ENCODE data around the gene TP53TG5. TPM values are rescaled to one million over a fixed set of nuclear protein-coding genes. Genes with fewer than 3 reads are reported as not detected.
A peak's percentile ranks its signal among the peaks of the same experiment; 100 is the strongest.

The TP53TG5 gene
- total RNA-seq, 1 donor from 2014 or later: not detected

- TF ChIP-seq CTCF (IDR thresholded peaks at IDR 0.05): no peak
- H3K27ac Mint-ChIP-seq (ENCODE audit: unreplicated experiment): peak overlapping the region; percentile 89
- DNase-seq (ENCODE audit: extremely low spot score, unreplicated experiment): no peak
- peak overlapping the region; percentile 18 for H3K4me3 Mint-ChIP-seq (ENCODE audit: unreplicated experiment)
- H3K36me3 Mint-ChIP-seq (ENCODE audit: unreplicated experiment): peaks cover 2% of the 10 kb centered on the region
- peaks cover 93% of the 10 kb centered on the region for H3K4me1 Mint-ChIP-seq (ENCODE audit: unreplicated experiment)
- no peaks in the 10 kb centered on the region for H3K9me3 Mint-ChIP-seq (ENCODE audit: unreplicated experiment)
- no peaks in the 10 kb centered on the region for H3K27me3 Mint-ChIP-seq (ENCODE audit: unreplicated experiment)
Observed at GRCh38 chr20:45341939-45342854, 35.9 kb downstream of the TP53TG5 start.

- no peak for DNase-seq (ENCODE audit: extremely low spot score, unreplicated experiment)
- Mint-ChIP-seq H3K4me1 (ENCODE audit: unreplicated experiment) (peaks cover 93% of the 10 kb centered on the region), H3K36me3 (ENCODE audit: unreplicated experiment) (peaks cover 2% of the 10 kb centered on the region), H3K27ac (ENCODE audit: unreplicated experiment) (peak overlapping the region; percentile 89), H3K9me3 (ENCODE audit: unreplicated experiment) (no peaks in the 10 kb centered on the region), H3K27me3 (ENCODE audit: unreplicated experiment) (no peaks in the 10 kb centered on the region), H3K4me3 (ENCODE audit: unreplicated experiment) (no peak overlapping the region)
- TF ChIP-seq CTCF (IDR thresholded peaks at IDR 0.05): no peak
Observed at GRCh38 chr20:45341579-45341938, 36.6 kb downstream of the TP53TG5 start.

- no peak overlapping the region for H3K4me3 Mint-ChIP-seq (ENCODE audit: unreplicated experiment)
Observed at GRCh38 chr20:45340951-45341350, 37.2 kb downstream of the TP53TG5 start.

GRCh38 chr20:45340236-45340847 lies 37.8 kb downstream of the TP53TG5 start:
- Mint-ChIP-seq H3K27ac (ENCODE audit: unreplicated experiment) (no peak overlapping the region), H3K4me3 (ENCODE audit: unreplicated experiment) (no peak overlapping the region), H3K9me3 (ENCODE audit: unreplicated experiment) (no peaks in the 10 kb centered on the region), H3K27me3 (ENCODE audit: unreplicated experiment) (no peaks in the 10 kb centered on the region), H3K4me1 (ENCODE audit: unreplicated experiment) (peaks cover 93% of the 10 kb centered on the region), H3K36me3 (ENCODE audit: unreplicated experiment) (peaks cover 2% of the 10 kb centered on the region)
- DNase-seq (ENCODE audit: extremely low spot score, unreplicated experiment): no peak
- no peak for TF ChIP-seq CTCF (IDR thresholded peaks at IDR 0.05)

More at GRCh38 chr20:45340951-45341350, 37.2 kb downstream of the TP53TG5 start:
- no peak for TF ChIP-seq CTCF (IDR thresholded peaks at IDR 0.05)
- Mint-ChIP-seq H3K9me3 (ENCODE audit: unreplicated experiment) (no peaks in the 10 kb centered on the region), H3K4me1 (ENCODE audit: unreplicated experiment) (peaks cover 93% of the 10 kb centered on the region), H3K36me3 (ENCODE audit: unreplicated experiment) (peaks cover 2% of the 10 kb centered on the region), H3K27ac (ENCODE audit: unreplicated experiment) (peak overlapping the region; percentile 63), H3K27me3 (ENCODE audit: unreplicated experiment) (no peaks in the 10 kb centered on the region)
- DNase-seq (ENCODE audit: extremely low spot score, unreplicated experiment): no peak

- H3K27ac Mint-ChIP-seq (ENCODE audit: unreplicated experiment): no peak overlapping the region
- H3K9me3 Mint-ChIP-seq (ENCODE audit: unreplicated experiment): no peaks in the 10 kb centered on the region
- TF ChIP-seq CTCF (IDR thresholded peaks at IDR 0.05): no peak
- H3K27me3 Mint-ChIP-seq (ENCODE audit: unreplicated experiment): no peaks in the 10 kb centered on the region
- peaks cover 2% of the 10 kb centered on the region for H3K36me3 Mint-ChIP-seq (ENCODE audit: unreplicated experiment)
- H3K4me1 Mint-ChIP-seq (ENCODE audit: unreplicated experiment): peaks cover 87% of the 10 kb centered on the region
- no peak for DNase-seq (ENCODE audit: extremely low spot score, unreplicated experiment)
- no peak overlapping the region for H3K4me3 Mint-ChIP-seq (ENCODE audit: unreplicated experiment)
Observed at GRCh38 chr20:45339799-45340198, 38.3 kb downstream of the TP53TG5 start.

Measured in osteocyte (in vitro differentiated cells).